MG63 (cell line): ENCODE data around the gene HGF. TPM values are rescaled to one million over a fixed set of nuclear protein-coding genes. Genes with fewer than 3 reads are reported as not detected.
"Not testable (repeated sequence)": the region's sequence is repeated elsewhere in the genome, so short reads cannot be mapped to it uniquely, and the experiment has no call there.

Experiments used
- DNase-seq: peaks from one replicate; pipeline ENCODE4 v3.0.0-alpha.2; 2020
- H3K27me3 ChIP-seq: fragments of 250-450 bp; sonication (Bioruptor Pico); 2 replicates; pipeline ENCODE4 v1.5.1; 2020; ENCODE audit warnings: mild to moderate bottlenecking, moderate library complexity
- H3K36me3 ChIP-seq: fragments of 250-450 bp; sonication (Bioruptor Pico); 2 replicates; pipeline ENCODE4 v1.5.1; 2020; ENCODE audit warnings: mild to moderate bottlenecking, moderate library complexity
- H3K4me3 ChIP-seq: fragments of 250-450 bp; sonication (Bioruptor Pico); 2 replicates; pipeline ENCODE4 v1.5.1; 2020; ENCODE audit warnings: mild to moderate bottlenecking, moderate library complexity
- H3K9me3 ChIP-seq: fragments of 250-450 bp; sonication (Bioruptor Pico); 2 replicates; pipeline ENCODE4 v1.5.1; 2020; ENCODE audit warnings: mild to moderate bottlenecking, moderate library complexity
- total RNA-seq: library from RNA; depleted of rRNA; stranded (reverse); fragments of >200 nt; shearing (Covaris generic); gene quantifications from 2 replicates; pipeline ENCODE4 v1.2.3, GENCODE V29; 2014; ENCODE audit warnings: low replicate concordance

Gene HGF
- total RNA-seq, 1 experiment from 2014 or later, result 41.0 TPM

GRCh38 chr7:81745637-81746036 lies 24.2 kb downstream of the HGF start:
- no peak for DNase-seq
- H3K27me3 ChIP-seq, result no peaks in the 10 kb centered on the region
- peaks cover 18% of the 10 kb centered on the region for H3K36me3 ChIP-seq
- H3K9me3 ChIP-seq, result no peaks in the 10 kb centered on the region
- no peak overlapping the region for H3K4me3 ChIP-seq

DNA sequence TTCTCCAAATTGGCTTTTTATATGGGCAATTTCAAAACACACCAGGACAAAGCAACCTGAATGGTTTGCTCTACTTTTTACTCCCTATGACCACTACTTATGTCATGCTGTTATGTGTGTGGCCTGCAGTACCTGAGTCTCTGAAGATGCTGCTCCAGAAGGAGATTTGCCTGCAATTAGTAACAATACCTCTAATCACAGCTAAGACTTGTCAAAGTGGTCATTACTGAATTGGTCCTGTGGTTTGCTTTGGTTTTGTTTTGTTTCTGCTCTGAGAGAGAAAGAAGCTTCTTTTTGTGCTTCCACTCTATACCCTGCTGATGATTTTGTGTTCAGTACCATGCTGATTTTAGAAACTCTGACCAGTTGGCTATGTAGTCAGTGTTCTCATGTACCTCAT lies 25.5 kb downstream of the HGF start:
- Histone ChIP-seq H3K4me3 (no peak overlapping the region), H3K27me3 (no peaks in the 10 kb centered on the region), H3K36me3 (peaks cover 15% of the 10 kb centered on the region), H3K9me3 (no peaks in the 10 kb centered on the region)
- DNase-seq, result no peak

DNA sequence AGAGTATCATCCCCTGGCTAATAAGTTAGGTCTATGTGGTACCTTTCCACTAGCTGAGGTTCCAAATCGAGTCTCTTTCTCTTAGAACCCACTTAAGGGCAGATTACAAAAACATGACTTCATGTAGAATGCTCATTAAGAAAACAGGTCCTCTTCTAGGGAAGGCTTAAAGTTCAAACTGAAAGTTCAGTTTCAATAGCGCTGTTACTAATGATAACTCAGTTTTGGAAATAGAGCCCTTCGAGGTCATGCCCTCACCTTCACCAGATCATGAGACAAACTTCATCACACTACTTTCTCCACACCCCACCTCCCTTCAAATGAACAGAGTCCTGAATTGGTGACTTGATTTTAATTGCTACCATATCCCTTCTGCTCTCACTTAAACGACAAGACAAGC lies 26.2 kb downstream of the HGF start:
- Histone ChIP-seq H3K4me3 (no peak overlapping the region), H3K9me3 (no peaks in the 10 kb centered on the region), H3K36me3 (peaks cover 15% of the 10 kb centered on the region), H3K27me3 (no peaks in the 10 kb centered on the region)
- no peak for DNase-seq

- Histone ChIP-seq H3K27me3 (no peaks in the 10 kb centered on the region), H3K36me3 (peaks cover 15% of the 10 kb centered on the region), H3K4me3 (no peak overlapping the region), H3K9me3 (no peaks in the 10 kb centered on the region)
- no peak for DNase-seq
These were observed 26.6 kb downstream of the HGF start for GRCh38 chr7:81743201-81743600.

- Histone ChIP-seq H3K9me3 (no peaks in the 10 kb centered on the region), H3K36me3 (peaks cover 22% of the 10 kb centered on the region), H3K4me3 (no peak overlapping the region), H3K27me3 (no peaks in the 10 kb centered on the region)
- no peak for DNase-seq
These were observed 29.4 kb downstream of the HGF start for GRCh38 chr7:81740403-81740802.

GRCh38 chr7:81736091-81736490 lies 33.8 kb downstream of the HGF start:
- Histone ChIP-seq H3K36me3 (peaks cover 49% of the 10 kb centered on the region), H3K27me3 (no peaks in the 10 kb centered on the region), H3K4me3 (no peak overlapping the region), H3K9me3 (no peaks in the 10 kb centered on the region)
- no peak for DNase-seq

- no peaks in the 10 kb centered on the region for H3K27me3 ChIP-seq
- H3K4me3 ChIP-seq, result no peak overlapping the region
- no peaks in the 10 kb centered on the region for H3K9me3 ChIP-seq
- peaks cover 61% of the 10 kb centered on the region for H3K36me3 ChIP-seq
- DNase-seq, result peak; percentile 80
These were observed 44.1 kb downstream of the HGF start for GRCh38 chr7:81725812-81726127.

GRCh38 chr7:81725003-81725811 lies 44.6 kb downstream of the HGF start:
- H3K36me3 ChIP-seq, result peaks cover 65% of the 10 kb centered on the region
- no peak for DNase-seq
- H3K27me3 ChIP-seq, result no peaks in the 10 kb centered on the region
- H3K9me3 ChIP-seq, result no peaks in the 10 kb centered on the region
- H3K4me3 ChIP-seq, result no peak overlapping the region

- H3K4me3 ChIP-seq, H3K27me3 ChIP-seq, H3K9me3 ChIP-seq, DNase-seq: not testable (repeated sequence)
- peaks cover 68% of the 10 kb centered on the region for H3K36me3 ChIP-seq
These were observed 47.6 kb downstream of the HGF start for GRCh38 chr7:81722250-81722649.

DNA sequence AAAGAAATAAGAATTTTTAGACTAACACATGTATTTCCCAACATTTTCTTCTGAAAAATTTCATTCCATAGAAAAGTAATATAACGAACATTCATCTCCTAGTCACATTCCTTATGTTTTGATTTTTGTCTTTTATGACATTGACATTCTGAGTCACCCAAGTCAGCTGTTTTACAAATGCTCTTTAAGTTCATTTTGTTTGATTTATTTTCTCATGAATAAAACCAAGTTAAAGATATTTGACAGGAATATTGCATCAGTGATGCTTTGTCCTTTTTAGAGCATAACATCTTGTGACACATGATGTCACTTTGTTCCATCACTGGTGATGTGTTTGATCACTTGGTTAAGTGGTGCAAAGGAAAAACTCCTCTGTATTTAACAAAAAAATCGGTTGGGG lies 48.4 kb downstream of the HGF start:
- DNase-seq, result no peak
- no peak overlapping the region for H3K4me3 ChIP-seq
- H3K27me3 ChIP-seq, result no peaks in the 10 kb centered on the region
- peaks cover 72% of the 10 kb centered on the region for H3K36me3 ChIP-seq
- H3K9me3 ChIP-seq, result no peaks in the 10 kb centered on the region

DNA sequence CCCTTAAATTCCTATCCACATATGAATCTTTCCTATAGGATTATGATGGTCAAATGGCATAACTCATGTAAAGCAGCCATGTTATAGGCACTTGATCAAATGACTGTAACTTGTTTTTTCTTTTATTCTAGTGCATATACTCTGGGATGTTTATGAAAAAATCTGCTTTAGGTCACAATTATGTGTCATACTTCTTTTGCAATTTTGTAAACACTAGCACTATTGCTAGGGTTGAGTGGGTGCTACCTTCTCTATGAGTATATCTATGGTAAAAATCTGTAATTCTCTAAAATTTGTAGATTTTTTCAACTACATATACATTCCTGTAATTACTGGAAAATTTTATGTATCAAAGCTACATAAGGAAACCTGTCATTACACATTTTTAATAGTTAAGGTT lies 50.0 kb downstream of the HGF start:
- Histone ChIP-seq H3K27me3 (no peaks in the 10 kb centered on the region), H3K4me3 (no peak overlapping the region), H3K9me3 (no peaks in the 10 kb centered on the region), H3K36me3 (peaks cover 80% of the 10 kb centered on the region)
- no peak for DNase-seq

- DNase-seq, result no peak
- Histone ChIP-seq H3K9me3 (no peaks in the 10 kb centered on the region), H3K4me3 (no peak overlapping the region), H3K27me3 (no peaks in the 10 kb centered on the region), H3K36me3 (peaks cover 73% of the 10 kb centered on the region)
These were observed 53.8 kb downstream of the HGF start for GRCh38 chr7:81715984-81716588.

- H3K9me3 ChIP-seq, result no peaks in the 10 kb centered on the region
- H3K27me3 ChIP-seq, result no peaks in the 10 kb centered on the region
- no peak overlapping the region for H3K4me3 ChIP-seq
- DNase-seq, result no peak
- peaks cover 76% of the 10 kb centered on the region for H3K36me3 ChIP-seq
These were observed 55.5 kb downstream of the HGF start for GRCh38 chr7:81714306-81714705.

DNA sequence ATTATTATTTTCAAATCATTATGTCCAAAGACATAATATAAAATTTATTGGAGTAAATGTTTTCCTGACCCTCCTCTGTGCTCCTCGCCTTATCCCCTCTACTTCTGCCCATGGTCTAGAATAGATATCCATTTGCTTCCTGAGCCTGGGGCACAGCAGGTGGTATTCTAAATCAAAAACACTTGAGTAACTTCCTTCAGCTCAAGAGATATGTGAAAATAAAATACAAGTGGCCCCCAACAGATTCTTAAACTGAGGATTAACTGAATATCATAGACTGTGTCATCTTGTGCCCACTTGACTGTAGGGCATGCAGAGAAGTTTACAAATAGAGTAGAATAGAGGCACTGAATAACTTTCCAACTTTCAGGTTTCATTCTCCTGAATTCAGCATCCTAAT lies 59.1 kb downstream of the HGF start:
- DNase-seq, result no peak
- H3K27me3 ChIP-seq, result no peaks in the 10 kb centered on the region
- no peak overlapping the region for H3K4me3 ChIP-seq
- no peaks in the 10 kb centered on the region for H3K9me3 ChIP-seq
- peaks cover 73% of the 10 kb centered on the region for H3K36me3 ChIP-seq

DNA sequence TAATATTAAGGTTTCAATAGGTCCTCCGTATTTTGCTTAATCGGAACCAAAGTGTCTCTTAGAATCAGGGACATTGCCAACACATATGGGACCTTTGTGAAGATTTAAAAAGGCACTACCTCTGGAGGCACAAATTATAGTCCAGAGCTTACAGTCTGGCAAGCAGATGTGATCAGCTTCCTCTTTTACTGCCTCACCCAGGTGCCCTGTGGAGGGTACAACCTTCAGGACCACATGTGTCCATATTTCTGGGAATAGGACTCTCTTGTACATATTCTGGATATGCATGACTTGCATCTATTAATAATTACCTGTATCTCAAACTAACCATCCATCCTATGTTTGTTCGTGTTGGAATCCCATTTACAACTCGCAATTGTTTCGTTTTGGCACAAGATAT lies 60.0 kb downstream of the HGF start:
- DNase-seq, result no peak
- Histone ChIP-seq H3K4me3 (no peak overlapping the region), H3K27me3 (no peaks in the 10 kb centered on the region), H3K9me3 (no peaks in the 10 kb centered on the region), H3K36me3 (peaks cover 74% of the 10 kb centered on the region)

- peaks cover 71% of the 10 kb centered on the region for H3K36me3 ChIP-seq
- H3K4me3 ChIP-seq, result no peak overlapping the region
- DNase-seq, result no peak
- no peaks in the 10 kb centered on the region for H3K9me3 ChIP-seq
- H3K27me3 ChIP-seq, result no peaks in the 10 kb centered on the region
These were observed 61.9 kb downstream of the HGF start for GRCh38 chr7:81707966-81708365.

DNA sequence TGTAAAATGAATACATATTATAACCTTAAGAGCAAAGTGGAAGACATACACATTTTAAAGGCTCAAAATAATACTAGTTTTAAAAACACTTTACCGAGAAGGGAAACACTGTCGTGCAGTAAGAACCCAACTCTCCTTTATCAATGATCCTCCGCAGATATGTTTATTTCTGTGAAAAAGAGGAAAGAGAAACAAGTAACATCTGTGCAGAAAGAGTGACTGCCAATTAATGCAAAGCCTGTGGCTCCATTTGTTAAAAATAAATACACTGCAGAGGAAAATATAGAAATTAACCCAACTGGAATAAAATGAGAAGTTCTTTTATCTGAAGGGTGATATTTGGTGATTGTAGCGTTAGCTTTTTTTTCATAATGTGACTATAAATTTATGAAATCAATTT lies 62.7 kb downstream of the HGF start:
- Histone ChIP-seq H3K36me3 (peaks cover 74% of the 10 kb centered on the region), H3K4me3 (no peak overlapping the region), H3K9me3 (no peaks in the 10 kb centered on the region), H3K27me3 (no peaks in the 10 kb centered on the region)
- DNase-seq, result no peak

DNA sequence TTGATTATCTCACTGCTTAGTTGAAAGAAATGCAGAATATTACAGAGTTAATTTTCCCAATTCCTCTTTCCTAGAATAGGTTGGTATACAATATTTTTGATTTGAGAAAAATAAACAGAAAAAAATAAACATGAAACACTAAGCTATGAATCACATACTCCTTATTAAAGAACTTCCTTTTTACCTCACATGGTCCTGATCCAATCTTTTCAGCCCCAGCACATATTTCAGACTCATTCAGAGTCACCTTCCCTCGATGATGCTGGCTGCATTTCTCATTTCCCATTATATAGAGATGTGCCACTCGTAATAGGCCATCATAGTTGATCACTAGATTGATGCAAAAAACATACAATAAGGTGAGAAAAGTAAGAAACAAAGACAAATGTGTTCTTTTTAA lies 64.6 kb downstream of the HGF start:
- H3K9me3 ChIP-seq, result no peaks in the 10 kb centered on the region
- DNase-seq, result no peak
- H3K4me3 ChIP-seq, result no peak overlapping the region
- H3K27me3 ChIP-seq, result no peaks in the 10 kb centered on the region
- H3K36me3 ChIP-seq, result peaks cover 76% of the 10 kb centered on the region
